HepG2 (cell line): ENCODE measurements around the gene ORC6. TPM values are rescaled to one million over a fixed set of nuclear protein-coding genes. Genes with fewer than 3 reads are reported as not detected.

Experiments
- AGO2 ChIP-seq: fragments of 200-400 bp; formaldehyde crosslinking; optimal IDR thresholded peaks from 2 replicates; pipeline ENCODE3; 2017; ENCODE audit warnings: mild to moderate bottlenecking, low read depth, low read length, moderate library complexity
- BATF2 ChIP-seq: sonication (generic); formaldehyde crosslinking; IDR thresholded peaks from 2 replicates; pipeline ENCODE4 v1.8.0; 2022; ENCODE audit warnings: mild to moderate bottlenecking, missing genetic modification reagents, moderate library complexity
- BCL3 ChIP-seq: sonication (generic); formaldehyde crosslinking; IDR thresholded peaks from 2 replicates; pipeline ENCODE4 v1.5.1; 2020; ENCODE audit warnings: mild to moderate bottlenecking, missing genetic modification reagents, moderate library complexity
- DBP ChIP-seq: sonication (generic); formaldehyde crosslinking; IDR thresholded peaks from 2 replicates; pipeline ENCODE4 v1.4.0; 2020; ENCODE audit warnings: missing genetic modification reagents; ENCODE audit errors: not compliant biosample characterization
- DMTF1 ChIP-seq: sonication (generic); formaldehyde crosslinking; IDR thresholded peaks from 2 replicates; pipeline ENCODE4 v1.4.0; 2020; ENCODE audit warnings: mild to moderate bottlenecking, missing genetic modification reagents
- FOXK2 ChIP-seq: fragments of 450-650 bp; IDR thresholded peaks from 2 replicates; pipeline ENCODE4 v1.6.1; 2016
- HNF4G ChIP-seq, 2 experiments: sonication (generic) in 1 of 2; formaldehyde crosslinking in 1 of 2; IDR thresholded peaks; 2 replicates each; pipeline versions ENCODE4 v1.4.0 to v1.6.1; 2011 to 2020; ENCODE audit warnings: borderline replicate concordance in 2 of 2, low read depth in 2 of 2, mild to moderate bottlenecking in 2 of 2, low read length in 1 of 2, missing genetic modification reagents in 1 of 2, moderate library complexity in 1 of 2
- MEF2D ChIP-seq: sonication (generic); formaldehyde crosslinking; IDR thresholded peaks from 2 replicates; pipeline ENCODE4 v1.5.1; 2020; ENCODE audit warnings: mild to moderate bottlenecking, missing genetic modification reagents
- SALL2 ChIP-seq: sonication (generic); formaldehyde crosslinking; IDR thresholded peaks from 2 replicates; pipeline ENCODE4 v1.8.1; 2023; ENCODE audit warnings: mild to moderate bottlenecking, missing genetic modification reagents, inconsistent platforms
- ZBTB26 ChIP-seq: IDR thresholded peaks from 2 replicates; pipeline ENCODE4 v1.6.1; 2016; ENCODE audit warnings: missing compliant biosample characterization, missing genetic modification reagents, borderline replicate concordance
- ZEB1 ChIP-seq: IDR thresholded peaks from 2 replicates; pipeline ENCODE4 v1.6.1; 2012; ENCODE audit warnings: mild to moderate bottlenecking, low read depth, inconsistent platforms; ENCODE audit not compliant: insufficient replicate concordance
- ZFY ChIP-seq: sonication (generic); formaldehyde crosslinking; IDR thresholded peaks from 2 replicates; pipeline ENCODE4 v1.4.0; 2020; ENCODE audit warnings: missing genetic modification reagents
- ZKSCAN8 ChIP-seq: IDR thresholded peaks from 2 replicates; pipeline ENCODE4 v1.6.1; 2016; ENCODE audit warnings: borderline replicate concordance, missing genetic modification reagents, missing compliant biosample characterization
- ZNF143 ChIP-seq: sonication (generic); formaldehyde crosslinking; IDR thresholded peaks from 2 replicates; pipeline ENCODE4 v1.4.0; 2020; ENCODE audit warnings: missing genetic modification reagents
- ZNF256 ChIP-seq: sonication (generic); formaldehyde crosslinking; conservative IDR thresholded peaks from 2 replicates; pipeline ENCODE4 v1.4.0; 2020; ENCODE audit warnings: missing genetic modification reagents
- ZNF275 ChIP-seq: sonication (generic); formaldehyde crosslinking; IDR thresholded peaks from 2 replicates; pipeline ENCODE4 v1.8.0; 2022; ENCODE audit warnings: missing genetic modification reagents, mild to moderate bottlenecking, inconsistent platforms, borderline replicate concordance
- ZNF431 ChIP-seq: sonication (generic); formaldehyde crosslinking; IDR thresholded peaks from 2 replicates; pipeline ENCODE4 v1.9.0; 2022; ENCODE audit warnings: missing genetic modification reagents, low read depth, mild to moderate bottlenecking, borderline replicate concordance
- ZNF75D ChIP-seq: sonication (generic); formaldehyde crosslinking; IDR thresholded peaks from 2 replicates; pipeline ENCODE4 v1.8.1; 2023; ENCODE audit warnings: missing genetic modification reagents, mild to moderate bottlenecking, borderline replicate concordance
- ZNF768 ChIP-seq: sonication (generic); formaldehyde crosslinking; IDR thresholded peaks from 2 replicates; pipeline ENCODE4 v1.4.0; 2020; ENCODE audit warnings: missing genetic modification reagents
- ZNF83 ChIP-seq: sonication (generic); formaldehyde crosslinking; IDR thresholded peaks from 2 replicates; pipeline ENCODE4 v1.4.0; 2020; ENCODE audit warnings: missing genetic modification reagents, mild to moderate bottlenecking, borderline replicate concordance
- polyA plus RNA-seq, 8 experiments: library from polyadenylated mRNA; depleted of rRNA in 3 of 8; stranded (reverse) in 7 of 8; unstranded in 1 of 8; fragments of >200 nt; fragmentation: Illumina TruSeq in 4 of 8; extraction: Trizol in 4 of 8; gene quantifications; 2 replicates each; pipeline versions ENCODE4 v1.2.1 to v1.2.3, GENCODE V29; 2011 to 2016; ENCODE audit warnings: low read depth in 4 of 8, missing spikeins in 1 of 8, mixed read lengths in 1 of 8; ENCODE audit not compliant: insufficient read depth in 1 of 8
- total RNA-seq, 5 experiments: library from RNA; depleted of rRNA; stranded (reverse); fragments of >200 nt; fragmentation: Illumina TruSeq; extraction: Trizol; gene quantifications; 2 replicates each; pipeline ENCODE4 v1.2.3, GENCODE V29; 2016; ENCODE audit warnings: low read depth in 1 of 5

The ORC6 gene
- total and polyA plus RNA-seq, 2 of the 13 experiments (the other 11 are each of a cell fraction or from before 2014, with no cell fraction given) = 34.2 to 69.8 TPM

DNA sequence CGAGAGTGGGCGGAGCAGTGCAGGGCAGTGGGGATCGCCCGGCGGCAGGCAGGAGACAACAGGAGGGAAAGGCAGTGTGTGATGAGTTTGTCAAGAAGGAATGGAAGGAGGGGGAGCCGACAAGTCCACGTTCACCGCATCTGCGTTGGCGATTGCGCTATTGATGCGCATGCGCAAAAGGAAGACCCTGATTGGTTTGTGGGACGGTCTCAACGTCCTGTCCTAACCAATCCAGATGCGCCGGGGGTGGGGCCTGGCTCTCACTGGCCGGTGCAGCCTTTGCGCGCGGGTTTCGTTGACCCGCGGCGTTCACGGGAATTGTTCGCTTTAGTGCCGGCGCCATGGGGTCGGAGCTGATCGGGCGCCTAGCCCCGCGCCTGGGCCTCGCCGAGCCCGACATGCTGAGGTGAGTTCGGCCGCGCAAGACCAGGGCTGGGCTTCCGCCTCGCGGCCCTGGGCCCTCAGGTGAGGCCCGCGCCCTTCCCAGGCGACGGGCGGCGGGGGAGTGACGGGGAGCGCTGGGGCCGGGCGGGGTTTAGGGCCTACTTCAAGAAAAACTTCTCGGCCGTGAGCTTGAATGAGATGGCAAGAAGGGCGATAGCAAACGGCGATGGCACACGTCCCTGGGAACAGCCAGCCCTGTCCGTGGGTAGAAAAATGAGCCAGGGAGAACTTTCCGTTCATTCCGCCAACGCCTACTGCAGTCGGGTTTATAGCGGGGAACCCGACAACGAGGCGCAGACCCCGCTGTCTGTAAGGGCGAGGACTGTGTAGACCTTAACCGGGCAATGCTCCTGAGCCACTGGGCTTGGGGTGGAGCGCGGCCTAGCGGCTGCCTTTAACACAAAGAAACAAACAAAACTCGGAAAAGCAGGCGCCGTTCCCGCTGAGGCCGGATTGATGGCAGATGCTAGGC, at the start of gene ORC6 (continued):
- TF ChIP-seq ZEB1 = no peak
- TF ChIP-seq MEF2D = no peak; the same call in 1 of the 2 replicates
- TF ChIP-seq BCL3 (CRISPR knock-in tag) = no peak
- TF ChIP-seq AGO2 = peak; percentile 14
- TF ChIP-seq ZKSCAN8 (CRISPR knock-in tag) = no peak
- no peak for TF ChIP-seq SALL2 (CRISPR knock-in tag)
- peak; percentile 64 for TF ChIP-seq ZNF143
- no peak for TF ChIP-seq ZBTB26 (CRISPR knock-in tag)
- no peak for TF ChIP-seq HNF4G (IDR thresholded peaks at IDR 0.05; ENCODE audit: borderline replicate concordance, low read depth, low read length)
- 0 out of 2 replicates have a peak, but pooled peaks have one; percentile 40 for TF ChIP-seq HNF4G (CRISPR knock-in tag; IDR thresholded peaks at IDR 0.05; ENCODE audit: borderline replicate concordance, low read depth)
- 0 out of 2 replicates have a peak, but pooled peaks have one; percentile 43 for TF ChIP-seq ZNF431
- no peak for TF ChIP-seq ZNF256 (CRISPR knock-in tag)
- TF ChIP-seq ZNF75D (CRISPR knock-in tag) = no peak
- TF ChIP-seq ZNF768 = peak; percentile 60; the same call in 1 of the 2 replicates
- TF ChIP-seq ZFY (CRISPR knock-in tag) = peak; percentile 88; the same call in 1 of the 2 replicates
- no peak for TF ChIP-seq FOXK2
- no peak; the same call in 1 of the 2 replicates for TF ChIP-seq BATF2 (CRISPR knock-in tag)
- peak; percentile 30; the same call in 1 of the 2 replicates for TF ChIP-seq DMTF1 (CRISPR knock-in tag)
- TF ChIP-seq ZNF83 (CRISPR knock-in tag) = 0 out of 2 replicates have a peak, but pooled peaks have one; percentile 12
- no peak for TF ChIP-seq DBP (CRISPR knock-in tag)
- TF ChIP-seq ZNF275 (CRISPR knock-in tag) = peak; percentile 47; the same call in 1 of the 2 replicates
